CD4-positive, alpha-beta T cell treated with Interleukin-4 for 1 hour (primary cell): Measurements from ENCODE around the gene KPNB1.

Experiments
- DNase-seq, 2 donors: peaks; one replicate each; pipeline ENCODE4 v3.0.0-alpha.2; 2020 to 2022

Gene KPNB1

DNA sequence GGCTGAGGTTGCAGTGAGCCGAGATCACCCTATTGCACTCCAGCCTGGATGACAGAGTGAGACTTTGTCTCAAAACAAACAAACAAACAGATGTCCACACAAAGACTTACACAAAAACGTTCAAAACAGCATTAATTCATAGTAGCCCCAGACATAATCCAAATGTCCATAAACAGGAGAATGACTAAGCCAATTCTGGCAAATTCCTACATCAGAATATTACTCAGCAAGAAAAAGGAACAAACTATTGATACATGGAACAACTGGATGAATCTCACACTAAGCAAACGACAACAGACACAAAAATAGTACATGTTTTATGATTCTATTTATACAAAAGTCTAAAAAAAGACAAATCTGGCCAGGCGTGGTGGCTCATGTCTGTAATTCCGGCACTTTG is 10.8 kb upstream of the KPNB1 start:
- no peak for DNase-seq

DNA sequence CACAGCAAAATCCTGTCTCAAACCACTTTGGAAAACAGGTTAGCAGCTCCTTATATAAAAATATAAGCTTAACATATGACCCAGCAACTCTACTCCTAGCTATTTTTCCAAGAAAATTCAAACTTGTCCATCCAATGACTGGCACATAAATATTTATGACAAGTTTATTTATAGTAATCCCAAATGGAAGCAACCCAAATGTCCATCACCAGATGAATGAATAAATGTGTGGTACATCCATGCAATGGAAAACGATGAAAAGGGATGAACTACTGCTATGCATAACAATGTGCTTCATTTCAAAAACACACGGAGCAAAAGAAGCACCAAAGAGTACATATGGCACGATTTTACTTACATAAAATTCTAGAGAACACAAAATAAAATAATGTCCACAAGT is 9.6 kb upstream of the KPNB1 start:
- DNase-seq, result no peak

DNA sequence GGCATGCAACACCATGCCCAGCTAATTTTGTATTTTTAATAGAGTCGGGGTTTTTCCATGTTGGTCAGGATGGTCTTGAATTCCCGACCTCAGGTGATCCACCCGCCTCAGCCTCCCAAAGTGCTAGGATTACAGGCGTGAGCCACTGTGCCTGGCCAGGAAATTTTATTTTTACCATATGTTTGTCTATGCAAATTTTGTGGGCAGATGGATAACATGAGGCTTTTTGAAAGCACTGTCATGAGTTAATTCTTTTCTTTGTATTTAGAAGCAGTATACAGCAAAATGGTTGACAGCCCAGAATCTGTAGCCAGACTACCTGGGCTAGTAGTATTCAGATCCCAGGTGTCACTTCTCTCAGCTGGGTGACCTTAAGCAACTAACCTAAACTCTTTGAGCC is 8.5 kb upstream of the KPNB1 start:
- DNase-seq, result no peak

DNA sequence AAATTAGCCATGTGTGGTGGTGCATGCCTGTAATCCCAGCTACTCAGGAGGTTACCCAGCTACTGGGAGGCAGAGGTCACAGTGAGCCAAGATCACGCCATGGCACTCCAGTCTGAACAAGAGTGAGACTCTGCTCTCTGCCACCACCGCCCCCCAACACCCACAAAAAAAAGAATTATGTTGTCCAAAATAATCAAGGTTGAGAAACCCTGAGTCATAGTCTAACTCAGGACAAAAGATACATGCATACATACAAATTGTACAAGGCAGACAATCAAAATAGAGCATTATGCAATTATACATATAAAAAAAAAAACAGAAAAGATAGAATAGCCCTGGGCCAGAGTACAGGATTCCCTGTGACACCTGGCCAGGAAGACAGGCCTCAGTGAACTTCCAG is 6.6 kb upstream of the KPNB1 start:
- no peak for DNase-seq

DNA sequence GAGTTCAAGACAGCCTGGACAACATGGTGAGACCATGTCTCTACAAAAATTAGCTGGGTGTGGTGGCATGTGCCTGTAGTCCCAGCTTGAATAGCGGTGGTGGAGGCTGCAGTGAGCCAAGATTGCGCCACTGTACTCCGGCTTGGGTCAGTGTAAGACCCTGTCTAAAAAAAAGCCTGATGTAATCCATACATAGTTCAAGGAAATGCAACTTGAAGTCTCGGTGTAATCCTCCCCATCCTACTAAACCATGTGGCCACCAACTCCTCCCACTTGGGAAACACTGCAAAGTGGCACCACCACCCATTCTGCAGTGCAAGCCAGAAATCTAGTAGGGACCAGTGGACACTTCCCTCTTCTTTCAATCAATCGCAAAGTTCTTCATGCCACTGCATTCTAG is 5.4 kb upstream of the KPNB1 start:
- no peak for DNase-seq

DNA sequence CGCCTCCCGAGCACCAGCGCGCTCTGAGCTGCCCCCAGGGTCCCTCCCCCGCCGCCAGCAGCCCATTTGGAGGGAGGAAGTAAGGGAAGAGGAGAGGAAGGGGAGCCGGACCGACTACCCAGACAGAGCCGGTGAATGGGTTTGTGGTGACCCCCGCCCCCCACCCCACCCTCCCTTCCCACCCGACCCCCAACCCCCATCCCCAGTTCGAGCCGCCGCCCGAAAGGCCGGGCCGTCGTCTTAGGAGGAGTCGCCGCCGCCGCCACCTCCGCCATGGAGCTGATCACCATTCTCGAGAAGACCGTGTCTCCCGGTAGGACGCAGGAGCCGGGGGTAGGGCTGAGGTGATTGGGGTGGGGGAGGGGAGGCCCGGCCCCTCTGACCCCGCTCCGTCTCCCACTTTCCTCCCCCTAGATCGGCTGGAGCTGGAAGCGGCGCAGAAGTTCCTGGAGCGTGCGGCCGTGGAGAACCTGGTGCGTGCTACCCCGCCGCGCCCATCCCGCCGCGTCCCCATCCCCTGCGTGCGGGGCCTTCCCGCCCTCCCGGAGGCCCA is 329 bp downstream of the KPNB1 start:
- DNase-seq, result peak in 1 of 2 donors; percentile 50

DNA sequence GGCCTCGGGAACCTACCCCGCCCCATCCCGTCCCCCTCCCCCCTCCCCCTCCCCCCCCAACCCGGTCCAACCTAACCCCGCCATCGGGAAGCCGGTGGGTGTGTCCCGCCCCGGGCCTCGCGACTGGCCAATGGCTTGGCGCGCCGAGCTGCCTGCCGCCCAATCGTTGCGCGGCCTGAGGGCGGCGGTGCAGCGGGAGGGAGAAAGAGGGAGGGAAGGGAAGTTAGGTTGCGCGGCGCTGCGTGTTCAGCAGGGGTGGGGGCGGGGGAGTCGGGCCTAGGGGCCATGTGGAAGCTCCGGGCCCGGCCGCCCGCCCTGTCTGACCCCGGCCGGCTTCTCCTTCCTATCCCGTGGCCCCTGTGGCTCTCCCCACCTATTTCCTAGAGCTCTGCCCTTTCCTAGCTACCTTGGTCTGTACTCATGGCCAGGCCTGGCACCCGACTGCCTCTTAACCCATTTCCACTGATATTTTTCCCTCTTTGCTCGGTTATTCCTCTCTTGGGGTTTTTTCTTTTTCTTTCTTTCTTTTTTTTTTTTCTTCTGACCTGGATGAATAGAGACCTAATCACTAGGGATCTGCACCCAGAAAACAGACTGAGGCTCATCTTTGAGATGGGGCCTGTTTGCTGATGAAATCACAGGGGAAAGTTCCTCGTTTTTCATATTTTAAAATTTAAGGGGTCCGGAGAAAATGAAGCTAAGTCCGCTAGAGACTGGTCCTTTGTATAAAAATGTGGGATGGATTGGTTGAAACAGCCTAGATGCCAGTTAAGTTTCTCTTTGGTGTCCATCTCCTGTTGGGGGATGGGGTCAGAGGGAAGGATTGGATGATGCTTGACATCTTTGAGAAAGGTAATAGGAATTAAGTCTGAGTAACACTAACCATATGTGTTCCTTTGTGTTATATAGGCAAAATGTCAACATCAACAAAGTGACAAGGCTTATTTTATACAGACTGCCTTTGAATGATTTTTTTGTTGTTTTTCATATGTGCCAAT is 1.1 kb downstream of the KPNB1 start:
- DNase-seq, result peak; percentile 94

DNA sequence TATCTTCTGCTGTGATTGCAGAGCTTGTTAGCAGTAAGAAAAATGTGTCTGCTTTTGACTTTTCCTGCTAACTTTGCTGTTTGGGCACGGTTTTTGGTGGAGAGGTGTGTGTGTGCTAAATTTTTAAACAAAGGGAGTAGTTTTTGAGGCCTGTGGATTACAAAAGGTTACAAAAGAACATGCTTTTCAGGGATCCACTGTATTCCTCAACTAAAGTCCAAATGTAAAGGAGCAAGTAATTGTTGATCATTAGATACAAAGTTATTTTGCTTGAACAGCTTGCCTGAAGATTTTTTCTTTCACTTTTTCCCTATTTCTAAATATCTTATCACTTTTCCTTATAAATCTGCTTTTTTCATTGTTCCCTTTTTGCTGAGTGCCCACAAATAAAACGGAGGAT is 2.0 kb downstream of the KPNB1 start:
- no peak for DNase-seq

DNA sequence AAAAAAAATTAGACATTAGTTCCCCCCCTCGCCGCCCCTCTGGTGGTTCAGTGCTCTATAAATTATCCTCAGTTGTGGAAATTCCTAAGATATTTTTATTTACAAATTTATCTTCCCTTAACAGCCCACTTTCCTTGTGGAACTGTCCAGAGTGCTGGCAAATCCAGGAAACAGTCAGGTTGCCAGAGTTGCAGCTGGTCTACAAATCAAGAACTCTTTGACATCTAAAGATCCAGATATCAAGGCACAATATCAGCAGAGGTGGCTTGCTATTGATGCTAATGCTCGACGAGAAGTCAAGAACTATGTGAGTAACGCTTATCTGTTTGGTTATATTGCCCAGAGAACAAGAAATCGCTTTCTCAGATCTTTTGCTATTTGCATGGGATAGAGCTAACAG is 2.9 kb downstream of the KPNB1 start:
- DNase-seq, result no peak

DNA sequence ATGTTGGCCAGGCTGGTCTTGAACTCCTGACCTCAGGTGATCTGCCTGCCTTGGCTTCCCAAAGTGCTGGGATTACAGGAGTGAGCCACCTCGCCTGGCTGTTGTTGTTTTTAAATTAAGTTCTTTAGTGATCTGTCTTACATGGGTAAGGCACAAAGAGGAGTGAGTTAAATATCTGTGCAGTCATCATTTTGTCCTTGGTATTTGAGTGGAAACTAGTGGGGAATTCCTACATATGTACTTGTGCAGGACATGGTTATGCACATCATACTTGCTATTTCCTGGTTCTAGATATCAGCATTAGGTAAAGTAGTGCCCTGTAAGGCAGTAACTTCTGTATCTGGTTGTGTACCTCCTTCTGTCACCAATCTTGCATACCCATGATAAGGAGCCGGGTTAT is 3.7 kb downstream of the KPNB1 start:
- no peak for DNase-seq

DNA sequence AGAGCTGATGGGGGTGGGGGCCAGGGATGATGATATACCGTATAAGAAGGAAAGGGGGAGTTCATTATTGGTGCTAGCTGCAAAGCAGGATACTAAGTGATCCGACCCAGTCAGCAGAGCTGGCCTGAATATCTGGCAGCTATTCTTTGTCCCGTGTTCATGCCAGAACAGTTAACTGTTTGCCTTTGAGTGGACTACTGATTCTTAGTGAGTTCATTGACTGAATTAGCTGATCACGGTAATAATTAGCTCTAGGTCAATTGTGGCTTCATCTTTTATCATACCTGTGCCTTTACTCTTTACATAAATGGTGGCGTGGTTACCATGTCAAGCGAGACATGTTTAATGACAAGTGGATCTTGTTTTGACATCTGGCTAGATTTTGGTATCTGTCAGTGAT is 5.3 kb downstream of the KPNB1 start:
- no peak for DNase-seq

DNA sequence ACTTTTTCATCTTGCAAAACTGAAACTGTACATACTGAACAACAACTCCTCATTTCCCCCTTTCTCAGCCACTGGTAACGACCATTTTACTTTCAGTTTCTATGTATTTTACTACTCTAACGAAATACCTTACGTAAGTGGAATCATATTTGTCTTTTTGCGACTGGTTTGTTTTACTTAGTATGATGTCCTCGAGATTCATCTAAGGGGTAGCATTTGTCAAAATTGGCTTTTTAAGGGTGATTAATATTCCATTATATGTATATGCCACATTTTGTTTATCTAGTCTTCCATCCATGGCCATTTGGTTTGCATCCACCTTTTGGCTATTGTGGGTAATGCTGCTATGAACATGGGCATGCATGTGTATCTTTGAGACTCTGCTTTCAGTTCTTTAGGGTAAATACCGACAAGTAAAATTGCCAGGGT is 10.4 kb downstream of the KPNB1 start:
- peak in 1 of 2 donors; percentile 71 for DNase-seq

DNA sequence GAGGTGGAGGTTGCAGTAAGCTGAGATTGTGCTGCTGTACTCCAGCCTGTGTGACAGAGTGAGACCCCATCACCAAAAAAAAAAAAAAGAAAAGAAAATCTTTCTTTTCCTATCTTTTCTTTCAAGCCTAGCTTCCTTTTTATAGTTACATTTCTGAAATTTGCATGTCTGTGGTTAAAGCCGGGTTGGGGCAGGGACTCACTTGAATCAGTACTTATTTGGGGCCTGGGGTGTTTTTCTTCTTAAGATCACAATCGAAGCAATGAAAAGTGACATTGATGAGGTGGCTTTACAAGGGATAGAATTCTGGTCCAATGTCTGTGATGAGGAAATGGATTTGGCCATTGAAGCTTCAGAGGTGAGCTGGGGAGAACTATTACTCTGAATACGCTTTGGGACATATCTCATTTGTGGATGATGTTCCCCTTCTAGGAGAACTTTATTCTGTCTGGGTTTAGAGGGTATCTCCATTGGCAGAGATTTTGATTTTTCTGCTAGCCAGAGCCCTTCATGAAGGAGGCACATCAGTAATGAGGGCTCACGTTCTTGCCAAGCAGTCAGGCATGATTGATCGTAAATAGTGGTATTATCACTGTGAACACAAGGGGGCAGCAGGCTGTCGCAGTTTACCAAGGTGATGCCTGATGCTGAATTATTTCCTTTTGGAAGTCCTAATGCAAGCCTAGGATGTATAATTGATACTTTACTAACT is 14.3 kb downstream of the KPNB1 start:
- peak; percentile 68 to 80 for DNase-seq

DNA sequence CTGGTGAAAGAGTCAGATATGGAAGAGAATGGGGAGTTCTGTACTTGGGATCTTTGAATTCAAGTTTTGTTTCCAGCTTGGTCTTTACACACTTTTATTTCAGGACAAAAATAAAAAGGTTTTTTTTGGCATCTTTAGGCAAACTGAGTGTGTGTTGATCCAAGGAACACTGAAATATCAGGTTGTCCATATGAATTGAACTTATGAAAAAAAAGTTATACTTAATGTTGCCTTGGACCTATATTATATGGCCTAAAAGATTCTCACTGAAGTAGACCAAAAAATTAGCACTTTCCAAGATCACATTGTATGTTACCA is 14.9 kb downstream of the KPNB1 start:
- no peak for DNase-seq

DNA sequence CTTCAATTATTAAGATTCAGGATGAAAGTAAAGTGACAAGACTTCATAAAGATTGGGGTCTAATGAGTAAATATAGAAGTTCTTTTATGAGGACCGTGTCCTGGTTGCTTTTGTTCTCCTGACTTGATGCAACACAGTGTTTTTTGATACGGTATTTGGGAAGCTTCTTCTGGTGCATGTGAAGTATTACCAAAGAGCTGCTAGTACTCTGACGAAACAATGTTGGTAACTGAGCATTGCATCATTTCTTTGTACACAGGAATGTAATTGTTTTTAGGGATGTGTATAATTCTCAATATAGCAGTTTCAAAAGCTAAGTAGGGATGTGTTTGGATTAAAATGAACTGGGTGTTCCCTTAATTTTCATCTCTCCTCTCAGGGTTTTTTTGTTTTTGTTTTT is 15.9 kb downstream of the KPNB1 start:
- DNase-seq, result no peak

DNA sequence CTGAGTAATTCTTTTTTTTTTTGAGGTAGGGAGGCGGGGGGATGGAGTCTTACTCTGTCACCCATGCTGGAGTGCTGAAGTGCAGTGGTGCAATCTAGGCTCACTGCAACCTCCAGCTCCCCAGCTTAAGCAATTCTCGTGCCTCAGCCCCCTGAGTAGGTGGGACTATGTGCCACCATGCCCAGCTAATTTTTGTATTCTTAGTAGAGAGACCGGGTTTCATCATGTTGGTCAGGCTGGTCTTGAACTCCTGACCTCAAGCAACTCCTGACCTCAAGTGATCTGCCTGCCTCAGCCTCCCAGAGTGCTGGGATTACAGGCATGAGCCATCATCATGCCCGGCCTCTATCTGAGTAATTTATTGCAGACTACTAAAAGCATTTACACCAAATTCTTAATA is 19.4 kb downstream of the KPNB1 start:
- no peak for DNase-seq

DNA sequence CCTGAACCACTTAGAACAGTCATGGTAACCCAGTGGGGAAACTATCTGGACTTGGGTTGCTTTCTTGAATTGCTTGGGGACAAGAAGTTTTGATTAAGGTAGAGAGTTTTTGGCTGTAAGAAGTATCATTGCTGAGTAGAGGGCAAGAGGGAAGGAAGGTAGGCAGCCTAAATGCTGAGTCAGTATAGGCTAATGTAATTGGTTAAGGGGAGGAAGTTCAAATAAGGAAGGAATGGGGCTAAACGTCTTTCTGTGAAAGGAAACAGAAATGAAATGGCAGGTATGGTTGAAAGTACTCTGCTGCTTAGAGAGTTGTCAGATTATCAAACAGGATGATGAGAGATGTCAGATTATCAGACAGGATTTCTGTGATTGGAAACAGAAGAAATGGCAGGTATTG is 20.3 kb downstream of the KPNB1 start:
- no peak for DNase-seq

DNA sequence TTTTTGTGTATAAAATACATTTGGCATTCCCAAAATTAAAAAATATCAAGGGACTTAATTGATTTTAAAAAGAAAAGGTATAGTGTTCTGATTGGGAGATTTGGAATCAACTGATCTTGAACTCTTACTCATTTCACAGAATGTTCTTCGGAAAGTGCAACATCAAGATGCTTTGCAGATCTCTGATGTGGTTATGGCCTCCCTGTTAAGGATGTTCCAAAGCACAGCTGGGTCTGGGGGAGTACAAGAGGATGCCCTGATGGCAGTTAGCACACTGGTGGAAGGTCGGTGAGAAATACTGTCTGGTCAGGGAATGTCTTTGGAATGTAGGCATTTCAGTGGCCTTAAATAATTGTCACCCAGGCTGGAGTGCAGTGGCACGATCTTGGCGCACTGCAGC is 24.8 kb downstream of the KPNB1 start:
- DNase-seq, result no peak

DNA sequence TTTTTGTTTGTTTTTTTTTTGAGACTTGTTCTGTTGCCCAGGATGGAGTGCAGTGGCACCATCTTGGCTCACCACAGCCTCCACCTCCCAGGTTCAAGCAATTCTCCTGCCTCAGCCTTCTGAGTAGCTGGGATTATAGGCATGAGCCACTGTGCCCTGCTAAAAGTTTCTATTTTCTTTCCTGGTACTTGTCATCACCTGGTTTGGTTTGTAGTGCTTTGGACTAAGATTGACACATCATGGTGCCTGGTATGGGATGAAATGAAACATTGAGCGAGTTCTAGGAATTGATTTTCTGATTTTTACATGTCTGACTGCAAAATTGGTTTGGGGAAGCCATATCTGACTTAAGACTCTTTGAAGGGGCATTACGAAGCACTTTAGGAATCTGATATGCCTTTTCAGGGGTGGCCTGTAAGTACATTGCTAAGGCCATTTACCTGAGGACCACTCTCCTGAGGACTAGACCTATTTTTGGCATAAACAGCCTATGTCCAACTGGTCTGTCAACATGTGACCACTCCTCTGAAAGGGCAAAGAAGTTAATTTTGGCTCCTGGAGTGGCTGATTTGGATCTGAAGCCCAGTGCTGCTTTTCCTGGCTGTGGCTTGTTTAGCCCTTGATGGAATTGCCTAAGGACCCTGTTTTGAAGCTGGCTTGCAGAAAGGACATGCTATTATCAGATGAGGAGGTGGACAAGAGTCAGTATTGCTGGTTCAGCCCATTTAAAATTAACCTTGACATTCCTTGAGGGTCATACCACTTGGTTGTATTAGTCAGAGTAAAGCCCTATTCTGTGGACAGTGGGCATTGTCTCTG is 25.9 kb downstream of the KPNB1 start:
- no peak for DNase-seq

DNA sequence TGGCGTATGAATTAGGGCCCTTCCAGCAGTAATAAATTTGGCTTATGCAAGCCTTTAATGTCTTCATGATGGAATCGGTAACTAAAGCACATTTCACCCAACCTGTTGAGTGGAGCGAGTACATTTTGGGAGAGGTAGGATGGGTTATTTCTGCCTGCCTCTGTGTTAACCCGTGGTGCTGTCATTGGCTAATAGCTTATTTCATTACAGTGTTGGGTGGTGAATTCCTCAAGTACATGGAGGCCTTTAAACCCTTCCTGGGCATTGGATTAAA is 26.4 kb downstream of the KPNB1 start:
- DNase-seq, result no peak

DNA sequence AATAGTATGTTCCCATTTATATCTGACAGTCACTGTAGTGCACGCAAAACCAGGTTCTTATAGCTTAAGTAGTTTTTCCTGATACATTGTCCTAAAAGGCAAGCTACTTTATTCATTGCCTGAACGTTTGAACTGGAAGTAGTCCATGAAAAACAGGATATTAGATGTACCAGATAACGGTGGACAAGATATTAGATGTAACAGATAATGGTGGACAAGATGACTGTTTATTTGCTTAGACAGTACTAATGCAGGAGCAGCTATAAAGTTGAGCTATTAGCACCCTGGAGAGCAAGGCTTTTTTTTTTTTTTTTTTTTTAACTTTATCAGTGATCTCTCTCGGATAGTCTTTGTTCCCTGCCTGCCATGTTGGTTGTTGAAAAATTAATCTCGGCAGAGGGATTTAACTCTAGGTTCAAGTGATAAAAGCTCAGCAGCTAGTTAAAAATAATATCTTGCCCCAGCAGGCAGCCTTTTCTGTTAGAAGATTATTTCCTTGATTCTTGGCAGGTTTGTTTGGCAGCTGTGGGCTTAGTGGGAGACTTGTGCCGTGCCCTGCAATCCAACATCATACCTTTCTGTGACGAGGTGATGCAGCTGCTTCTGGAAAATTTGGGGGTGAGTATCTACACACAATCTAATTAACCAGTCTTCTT is 26.9 kb downstream of the KPNB1 start:
- no peak for DNase-seq

DNA sequence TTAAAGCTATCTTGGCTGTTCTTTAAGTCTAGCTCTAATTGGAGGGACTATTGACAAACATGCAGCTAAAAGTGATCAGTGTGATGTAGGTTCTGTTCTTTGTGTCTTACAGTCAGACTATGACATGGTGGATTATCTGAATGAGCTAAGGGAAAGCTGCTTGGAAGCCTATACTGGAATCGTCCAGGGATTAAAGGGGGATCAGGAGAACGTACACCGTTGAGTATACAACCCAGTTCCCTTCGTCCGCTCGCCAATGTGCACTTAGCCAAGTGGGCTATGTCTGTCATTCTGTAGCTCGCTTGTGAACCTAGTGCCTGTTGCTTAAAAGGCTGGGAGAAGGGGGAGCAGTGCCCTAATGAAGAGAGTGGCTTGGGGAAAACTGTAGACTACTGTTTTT is 28.5 kb downstream of the KPNB1 start:
- DNase-seq, result no peak

DNA sequence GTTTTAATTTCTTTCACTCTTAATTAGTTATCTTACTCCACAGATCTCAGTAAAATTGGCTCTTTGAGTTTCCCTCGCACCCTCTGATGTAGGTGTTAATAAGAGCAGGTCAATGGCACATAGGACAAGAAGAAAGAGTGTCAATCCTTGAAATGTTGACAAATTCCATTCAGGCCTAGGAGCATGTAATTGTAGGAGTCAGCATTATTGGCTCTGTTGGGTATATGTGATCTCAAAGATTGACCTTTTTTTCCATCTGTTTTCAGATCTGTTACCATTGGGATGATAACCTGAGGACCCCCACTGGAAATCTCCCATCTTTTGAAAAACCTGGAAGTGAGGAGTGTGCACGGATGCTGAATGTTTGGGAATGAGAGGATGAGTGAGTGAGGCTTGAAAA is 32.4 kb downstream of the KPNB1 start:
- DNase-seq, result no peak
